NCI-H1694 treated with DMSO at 0.1 percent for 48 hours (cell line): ENCODE data around the gene SNX27.
A peak's percentile ranks its signal among the peaks of the same experiment; 100 is the strongest.
"Not testable (repeated sequence)": the region's sequence is repeated elsewhere in the genome, so short reads cannot be mapped to it uniquely, and the experiment has no call there.

Experiments
- DNase-seq: peaks from one replicate; lab custom pipeline; 2025; lab: John Stamatoyannopoulos, UW

The SNX27 gene

DNA sequence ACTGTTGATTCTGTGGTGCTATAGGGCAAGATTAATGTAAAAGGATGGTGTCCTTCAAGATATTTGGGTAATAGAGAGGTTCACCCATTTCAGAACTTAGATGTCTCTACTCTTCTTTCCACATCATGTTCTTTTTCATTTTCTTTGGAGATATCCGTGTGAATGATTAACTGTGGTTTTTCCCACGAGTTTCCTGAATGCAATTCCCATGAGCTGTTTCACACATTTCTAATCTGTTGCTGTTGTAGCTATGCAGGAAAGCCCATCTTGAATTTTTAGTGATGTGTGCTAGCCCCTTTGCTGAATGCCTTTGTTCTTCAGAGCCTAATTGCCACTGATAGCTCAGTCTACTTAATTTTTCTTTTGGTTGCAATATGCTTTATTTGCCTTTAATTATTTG is 27.6 kb downstream of the SNX27 start:
- DNase-seq, result no peak

DNA sequence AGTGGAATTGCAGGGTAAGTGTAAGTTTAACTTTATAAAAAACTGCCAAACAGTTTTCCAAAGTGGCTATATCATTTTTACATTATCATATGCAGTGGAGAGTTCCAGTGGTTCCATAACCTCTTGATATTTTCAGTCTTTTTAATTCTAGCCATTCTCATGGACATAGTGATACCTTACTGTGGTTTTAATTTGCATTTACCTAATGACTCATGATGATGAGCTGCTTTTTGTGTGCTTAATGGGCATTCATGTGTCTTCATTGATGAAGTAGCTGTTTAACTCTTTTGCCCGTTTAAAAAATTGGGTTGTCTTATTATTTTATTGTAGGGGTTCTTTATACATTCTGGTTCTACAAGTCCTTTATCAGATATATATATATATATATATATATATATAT is 29.4 kb downstream of the SNX27 start:
- no peak for DNase-seq

DNA sequence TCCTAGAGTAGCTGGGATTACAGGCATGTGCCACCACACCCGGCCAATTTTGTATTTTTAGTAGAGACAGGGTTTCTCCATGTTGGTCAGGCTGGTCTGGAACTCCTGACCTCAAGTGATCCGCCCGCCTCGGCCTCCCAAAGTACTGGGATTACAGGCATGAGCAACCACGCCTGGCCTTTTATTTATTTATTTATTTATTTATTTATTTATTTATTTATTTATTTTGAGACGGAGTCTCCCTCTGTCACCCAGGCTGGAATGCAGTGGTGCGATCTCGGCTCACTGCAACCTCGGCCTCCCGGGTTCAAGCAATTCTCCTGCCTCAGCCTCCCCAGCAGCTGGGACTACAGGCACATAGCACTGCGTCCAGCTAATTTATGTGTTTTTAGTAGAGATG is 31.2 kb downstream of the SNX27 start:
- not testable (repeated sequence) for DNase-seq

DNA sequence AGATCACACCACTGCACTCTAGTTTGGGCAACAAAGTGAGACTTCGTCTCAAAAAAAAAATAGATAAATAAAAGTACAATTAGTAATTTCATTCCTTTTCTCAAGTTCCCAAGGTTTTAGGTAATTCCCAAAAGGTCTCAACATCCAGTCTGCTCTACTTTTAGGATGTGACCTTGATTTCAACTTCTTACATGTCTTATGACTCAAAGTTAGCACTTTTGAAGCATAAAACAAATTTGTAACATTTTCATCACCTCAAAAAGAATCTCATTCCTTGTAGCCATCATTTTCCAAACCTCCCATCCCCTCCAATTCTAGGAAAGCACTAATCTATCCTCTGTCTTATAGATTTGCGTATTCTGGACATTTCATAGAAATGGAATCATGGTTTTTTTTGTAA is 32.2 kb downstream of the SNX27 start:
- no peak for DNase-seq

DNA sequence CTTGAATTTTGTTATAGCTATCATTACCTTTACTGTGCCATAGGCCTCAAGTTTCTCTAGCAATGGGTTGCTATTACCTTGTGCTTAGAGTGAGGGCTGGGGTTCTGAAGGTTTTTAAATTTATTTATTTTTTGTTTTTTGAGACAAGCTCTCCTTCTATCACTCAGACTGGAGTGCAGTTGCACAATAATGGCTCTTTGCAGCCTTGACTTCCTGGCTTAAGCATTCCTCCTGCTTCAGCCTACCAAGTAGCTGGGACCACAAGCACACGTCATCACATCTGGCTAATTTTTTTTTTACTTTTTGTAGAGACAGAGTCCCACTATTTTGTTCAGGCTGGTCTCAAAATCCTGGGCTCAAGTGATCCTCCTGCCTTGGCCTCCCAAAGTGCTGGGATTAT is 41.5 kb downstream of the SNX27 start:
- DNase-seq, result no peak

DNA sequence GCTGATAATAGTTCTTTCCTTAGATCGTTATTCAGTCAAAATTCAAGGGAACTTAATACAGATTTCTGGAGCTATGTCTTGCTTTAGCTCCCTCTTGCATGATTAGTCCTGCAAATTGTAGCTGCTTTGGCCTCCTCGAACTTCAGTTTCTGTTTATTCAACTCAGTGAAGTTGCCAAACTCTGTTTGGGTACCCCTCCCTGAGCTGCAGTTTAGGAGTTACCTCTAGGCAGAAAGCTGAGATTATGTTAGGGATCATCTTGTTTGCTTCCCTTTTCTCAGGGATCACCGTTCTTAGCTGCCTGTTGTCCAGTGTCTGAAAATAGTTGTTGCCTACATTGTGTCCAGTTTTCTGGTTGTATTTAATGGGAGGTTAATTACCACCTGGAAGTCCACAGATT is 43.5 kb downstream of the SNX27 start:
- DNase-seq, result no peak

DNA sequence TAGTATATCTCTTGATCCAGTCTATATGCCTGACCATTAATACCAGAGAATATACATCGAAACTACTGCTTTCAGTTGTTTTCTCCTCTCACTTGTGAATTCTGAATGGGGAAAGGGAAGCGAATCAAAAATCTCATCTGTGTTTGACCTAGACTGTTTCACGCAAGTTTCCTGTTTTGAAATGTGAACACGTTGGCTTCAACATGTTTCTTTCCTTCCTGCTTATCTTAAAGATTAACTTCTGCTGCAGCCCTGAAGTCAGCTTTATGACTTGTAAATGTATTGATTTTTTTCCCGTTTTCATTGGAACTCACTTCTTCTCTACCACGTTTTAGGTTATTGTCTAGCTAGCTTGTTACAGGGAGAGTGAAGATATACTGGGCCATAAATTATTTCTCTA is 49.9 kb downstream of the SNX27 start:
- DNase-seq, result no peak

DNA sequence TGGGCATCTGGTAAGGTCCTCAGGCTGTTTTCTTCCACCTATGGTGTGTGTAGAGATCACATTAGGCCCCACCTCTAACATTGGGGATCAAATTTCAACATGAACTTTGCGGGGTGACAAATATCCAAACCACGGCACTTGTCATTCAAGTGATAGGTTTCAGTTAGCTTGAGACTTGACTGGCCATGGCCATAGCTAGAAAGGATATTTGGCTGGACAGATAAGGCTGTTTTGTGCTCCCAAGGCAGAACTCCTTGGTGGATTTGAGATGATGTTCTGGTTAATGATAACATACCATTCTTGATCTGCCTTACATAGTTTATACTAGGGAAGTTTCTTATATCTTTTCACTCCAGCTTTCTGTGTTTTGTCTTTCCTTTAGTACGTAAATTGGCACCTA is 56.2 kb downstream of the SNX27 start:
- no peak for DNase-seq

DNA sequence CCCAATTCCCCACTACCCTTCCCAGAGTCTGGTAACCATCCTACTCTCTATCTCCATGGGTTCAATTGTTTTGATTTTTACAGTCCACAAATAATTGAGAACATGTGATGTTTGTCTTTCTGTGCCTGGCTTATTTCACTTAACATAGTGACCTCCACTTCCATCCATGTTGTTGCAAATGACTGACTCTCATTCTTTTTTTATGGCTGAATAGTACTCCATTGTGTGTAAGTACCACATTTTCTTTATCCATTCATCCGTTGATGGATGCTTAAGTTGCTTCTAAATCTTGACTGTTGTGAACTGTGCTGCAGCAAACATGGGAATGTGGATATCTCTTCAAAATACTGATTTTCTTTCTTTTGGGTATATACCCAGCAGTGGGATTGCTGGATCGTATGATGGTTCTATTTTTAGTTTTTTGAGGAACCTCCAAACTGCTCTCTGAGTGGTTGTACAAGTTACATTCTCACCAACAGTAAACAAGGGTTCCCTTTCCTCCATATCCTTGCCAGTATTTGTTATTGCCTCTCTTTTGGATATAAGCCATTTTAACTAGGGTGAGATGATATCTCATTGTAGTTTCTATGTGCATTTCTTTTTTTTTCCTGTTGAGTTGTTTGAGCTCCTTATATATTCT is 58.3 kb downstream of the SNX27 start:
- DNase-seq, result not testable (repeated sequence)

DNA sequence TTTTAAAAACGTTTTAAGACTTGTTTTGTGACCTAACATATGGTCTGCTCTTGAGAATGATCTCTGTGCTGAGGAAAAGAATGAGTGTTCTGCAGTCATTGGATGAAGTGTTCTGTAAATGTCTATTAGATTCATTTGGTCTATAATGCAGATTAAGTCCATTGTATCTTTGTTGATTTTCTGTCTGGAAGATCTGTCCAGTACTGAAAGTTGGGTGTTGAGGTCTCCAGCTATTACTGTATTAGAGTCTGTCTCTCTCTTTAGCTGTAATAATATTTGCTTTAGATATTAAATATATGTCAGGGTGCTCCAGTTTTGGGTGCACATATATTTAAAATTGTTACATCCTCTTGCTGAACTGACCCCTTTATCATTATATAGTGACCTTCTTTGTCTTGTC is 61.6 kb downstream of the SNX27 start:
- DNase-seq, result no peak

DNA sequence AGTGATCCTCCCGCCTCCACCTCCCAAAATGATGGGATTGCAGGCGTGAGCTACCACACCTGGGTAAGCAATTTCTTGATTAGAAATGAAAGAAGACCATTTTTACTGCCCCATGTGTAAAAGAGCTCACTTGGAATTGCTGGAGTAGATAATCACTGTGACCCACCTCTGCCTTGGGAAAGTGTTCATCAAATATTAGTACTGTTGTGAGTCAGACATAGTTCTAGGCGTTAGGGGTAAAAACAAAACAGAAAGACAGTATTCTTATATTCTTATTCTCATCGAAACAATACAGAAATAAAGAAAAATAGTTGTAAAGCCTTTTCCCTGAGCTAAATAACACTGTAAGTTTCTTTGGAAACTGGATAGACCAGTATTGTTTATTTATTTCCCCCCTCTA is 68.5 kb downstream of the SNX27 start:
- no peak for DNase-seq

DNA sequence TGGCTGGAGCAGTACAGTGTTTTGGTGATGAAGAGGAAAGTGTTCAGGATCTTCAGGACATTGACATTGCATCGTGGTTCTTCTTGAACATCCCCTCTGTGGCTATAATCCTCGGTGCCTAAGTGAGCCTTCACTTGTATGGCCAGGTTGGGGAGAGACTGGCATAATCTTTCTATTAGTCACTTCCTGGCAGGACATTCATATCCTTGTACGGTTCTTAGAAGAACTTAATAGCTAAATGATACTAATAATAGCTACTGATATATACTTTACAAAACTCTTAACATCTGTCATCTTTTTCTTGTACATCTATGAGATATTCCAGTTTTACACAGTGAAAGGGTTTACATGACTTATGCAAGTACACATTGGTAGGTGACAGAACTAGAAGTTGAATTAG is 69.0 kb downstream of the SNX27 start:
- no peak for DNase-seq

DNA sequence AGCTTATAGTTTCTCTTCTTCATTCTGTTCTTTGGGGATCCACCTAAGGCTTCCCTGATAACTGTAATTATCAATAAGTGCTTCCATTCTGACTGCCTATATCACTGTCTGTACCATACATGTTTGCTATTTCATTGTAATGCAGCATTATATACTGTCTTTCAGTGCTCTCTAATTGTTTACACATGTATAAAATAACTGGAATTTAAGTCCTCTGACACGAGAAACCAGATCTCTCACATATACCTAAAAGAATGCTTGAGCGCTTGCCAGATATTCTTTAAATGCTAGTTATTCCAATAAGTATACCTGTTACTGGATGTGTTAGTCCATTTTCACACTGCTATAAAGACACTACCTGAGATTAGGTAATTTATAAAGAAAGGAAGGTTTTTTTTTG is 70.1 kb downstream of the SNX27 start:
- DNase-seq, result no peak

DNA sequence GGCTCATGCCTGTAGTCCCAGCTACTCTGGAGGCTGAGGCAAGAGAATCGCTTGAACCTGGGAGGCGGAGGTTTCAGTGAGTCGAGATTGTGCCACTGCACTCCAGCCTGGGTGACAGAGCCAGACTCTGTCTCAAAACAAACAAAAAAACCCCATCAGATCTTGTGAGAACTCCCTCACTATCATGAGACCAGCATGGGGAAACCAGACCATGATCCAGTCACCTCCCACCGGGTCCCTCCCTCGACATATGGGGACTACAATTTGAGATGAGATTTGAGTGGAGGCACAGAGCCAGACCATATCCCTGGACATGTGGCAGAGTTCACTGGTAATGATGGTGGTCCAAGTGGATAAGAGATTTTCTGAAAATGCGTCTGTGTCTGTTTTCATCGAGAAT is 71.1 kb downstream of the SNX27 start:
- DNase-seq, result not testable (repeated sequence)

DNA sequence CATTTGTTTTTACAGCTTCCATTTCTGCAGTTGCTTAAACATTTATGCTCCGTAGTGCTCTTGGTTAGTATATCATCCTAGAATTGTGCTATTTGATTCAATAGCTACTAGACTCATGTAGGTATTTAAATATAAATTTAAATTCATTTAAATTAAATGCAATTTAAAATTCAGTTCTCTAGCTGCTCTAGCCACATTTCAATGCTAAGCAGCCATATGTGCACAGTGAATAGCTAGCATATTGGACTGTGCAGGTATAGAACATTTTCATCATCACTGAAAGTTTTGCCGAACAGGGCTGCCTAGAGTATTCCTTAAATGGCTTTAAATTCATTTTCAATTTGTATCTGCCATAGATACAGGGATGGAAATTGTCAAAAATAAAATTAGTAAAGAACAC is 72.3 kb downstream of the SNX27 start:
- DNase-seq, result no peak

DNA sequence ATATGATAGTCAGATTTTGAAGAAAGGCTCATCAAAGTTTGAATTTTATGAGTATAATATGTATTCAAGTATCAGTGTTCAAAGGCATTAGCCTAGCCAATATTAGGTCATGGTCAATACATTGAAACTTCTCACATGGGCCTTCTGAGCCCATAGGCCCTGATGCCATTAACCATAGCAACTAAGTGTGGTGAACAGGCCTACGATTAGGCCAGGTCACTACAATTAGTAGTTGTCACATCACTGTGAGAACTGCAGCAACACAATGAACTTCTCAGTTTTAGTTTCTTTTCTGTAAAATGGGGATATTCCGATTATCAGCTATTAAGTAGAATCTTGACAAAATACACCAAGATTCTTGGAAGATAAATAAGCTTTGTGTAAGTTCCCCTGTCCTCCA is 74.7 kb downstream of the SNX27 start:
- no peak for DNase-seq

DNA sequence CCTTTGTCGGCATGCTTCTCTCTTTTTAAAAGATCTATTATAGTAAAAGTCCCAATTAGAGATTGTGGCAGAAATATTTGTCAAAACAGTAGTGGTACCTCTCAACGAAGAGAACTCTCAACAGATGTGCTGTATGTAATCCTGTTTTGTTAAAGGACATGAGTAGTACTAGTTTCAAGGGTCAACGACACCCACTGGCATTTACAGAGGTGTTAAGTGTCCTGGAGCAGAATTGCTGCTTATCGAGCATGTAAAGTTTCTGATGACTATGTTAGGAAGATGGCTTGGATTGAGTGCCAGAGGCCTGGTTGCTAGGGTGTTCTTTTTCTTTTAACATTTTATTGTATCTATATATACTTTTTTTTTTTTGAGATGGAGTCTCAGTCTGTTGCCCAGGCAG is 77.6 kb downstream of the SNX27 start:
- no peak for DNase-seq

DNA sequence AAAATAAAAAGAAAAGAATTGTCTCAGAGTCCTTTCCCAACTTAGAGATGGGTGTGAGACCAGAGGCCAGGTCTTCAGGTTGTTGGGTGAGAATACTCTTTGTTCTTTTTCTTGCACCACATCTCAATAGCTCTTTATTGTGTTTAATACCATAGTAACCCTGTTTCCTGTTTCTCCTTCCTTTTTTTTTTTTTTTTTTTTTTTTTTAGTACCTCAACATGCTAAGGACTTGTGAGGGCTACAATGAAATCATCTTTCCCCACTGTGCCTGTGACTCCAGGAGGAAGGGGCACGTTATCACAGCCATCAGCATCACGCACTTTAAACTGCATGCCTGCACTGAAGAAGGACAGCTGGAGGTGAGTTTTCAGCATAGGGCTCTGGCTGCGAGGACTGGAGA is 80.4 kb downstream of the SNX27 start:
- no peak for DNase-seq

DNA sequence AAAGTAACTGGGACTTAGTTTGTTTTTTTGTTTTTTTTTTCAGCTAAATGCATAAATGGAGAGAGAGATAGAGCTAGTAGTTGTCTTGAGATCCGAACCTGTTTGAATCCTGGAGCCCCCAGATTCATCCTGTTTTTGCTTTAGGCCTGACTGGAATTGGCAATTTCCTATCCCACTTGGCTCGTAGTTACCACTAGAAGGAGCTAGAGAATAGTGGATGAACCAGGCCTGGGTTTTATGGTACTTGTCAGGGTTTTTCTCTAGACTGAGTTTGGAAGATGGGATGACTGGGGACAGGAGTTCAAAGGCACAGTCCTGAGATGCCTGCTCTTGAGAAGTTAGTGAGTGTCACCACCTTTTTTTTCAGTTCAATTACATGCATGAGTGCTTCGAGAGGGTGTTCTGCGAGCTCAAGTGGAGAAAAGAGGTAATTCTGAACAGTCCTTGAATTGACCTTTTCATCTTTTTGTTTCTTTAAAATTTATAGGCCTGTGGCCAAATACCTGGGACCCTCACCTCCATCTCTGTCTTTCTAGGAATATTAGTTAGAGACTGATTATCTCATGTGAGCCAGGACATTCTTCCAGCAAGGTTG is 81.3 kb downstream of the SNX27 start:
- DNase-seq, result peak; percentile 77

DNA sequence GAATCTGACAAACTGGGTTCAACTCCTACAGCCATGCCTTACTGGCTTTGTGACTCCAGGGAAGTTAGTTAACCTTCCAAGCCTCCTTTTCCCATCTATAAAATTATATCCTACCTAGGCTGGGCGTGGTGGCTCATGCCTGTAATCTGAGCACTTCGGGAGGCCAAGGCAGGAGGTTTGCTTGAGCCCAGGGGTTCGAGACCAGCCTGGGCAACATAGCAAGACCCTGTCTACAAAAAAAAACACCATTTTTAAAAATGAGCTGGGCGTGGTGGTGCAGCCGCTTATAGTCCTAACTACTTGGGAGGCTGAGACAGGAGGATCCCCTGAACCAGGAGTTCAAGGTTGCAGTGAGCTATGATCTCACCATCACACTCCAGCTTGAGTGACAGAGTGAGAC is 89.7 kb downstream of the SNX27 start:
- DNase-seq, result no peak

DNA sequence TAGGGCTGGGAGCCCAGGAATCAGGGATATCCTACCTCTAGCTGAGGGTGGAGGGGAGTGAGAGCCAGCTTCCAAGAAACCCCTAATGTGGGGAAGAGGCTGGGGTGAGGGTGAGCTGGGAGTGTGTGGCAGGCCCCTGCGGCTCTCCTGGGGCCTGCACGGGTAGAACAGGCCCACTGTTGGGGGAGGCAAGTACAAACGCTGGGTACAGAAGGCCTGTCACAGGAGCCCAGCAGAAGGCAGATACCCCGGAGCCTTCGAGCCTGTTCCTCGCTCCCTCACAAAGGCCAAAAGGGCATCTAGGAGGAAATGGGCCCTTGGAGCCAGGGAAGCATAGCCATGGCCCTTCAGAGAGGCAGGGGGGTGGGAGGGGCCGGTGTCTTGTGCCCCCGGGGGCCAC is 91.1 kb downstream of the SNX27 start:
- DNase-seq, result no peak

DNA sequence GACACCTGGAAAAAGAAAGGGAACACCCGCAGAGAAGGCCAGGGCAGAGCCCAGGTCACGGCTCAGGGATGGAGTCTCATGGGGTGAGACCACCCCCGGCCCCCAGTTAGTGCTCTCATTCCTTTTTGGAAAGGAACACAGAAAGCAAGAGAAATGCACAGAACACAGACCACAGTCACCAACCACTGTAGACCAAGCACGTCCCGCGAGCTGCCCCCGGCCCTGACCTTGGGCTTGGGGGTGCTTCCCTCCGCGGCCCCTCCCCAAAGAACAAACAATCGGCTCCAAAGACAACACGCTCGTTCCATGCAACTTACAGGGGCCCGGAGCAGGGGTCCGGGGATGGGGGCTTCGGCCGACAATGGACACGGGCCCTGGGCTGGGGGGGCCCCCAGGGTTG is 92.0 kb downstream of the SNX27 start:
- no peak for DNase-seq

DNA sequence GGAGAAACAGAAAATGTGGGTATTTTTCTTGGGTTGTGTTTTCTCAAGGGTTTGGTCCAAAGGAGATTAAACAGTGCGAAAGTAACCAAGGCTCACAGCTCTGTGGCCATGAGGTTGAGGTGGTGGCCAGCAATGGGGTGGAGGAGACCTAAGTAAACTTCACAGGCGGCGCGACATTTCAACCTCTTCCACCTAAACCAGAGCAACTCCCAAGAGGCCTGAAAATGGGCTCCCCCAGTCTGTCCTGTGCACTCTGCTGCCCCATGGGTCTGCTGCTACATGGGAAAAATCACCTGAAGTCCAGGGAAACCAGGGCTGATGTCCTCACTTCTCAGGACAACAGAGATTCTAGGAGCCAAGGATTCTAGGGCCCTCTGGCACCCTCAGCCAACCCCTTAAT is 92.4 kb downstream of the SNX27 start:
- no peak for DNase-seq

DNA sequence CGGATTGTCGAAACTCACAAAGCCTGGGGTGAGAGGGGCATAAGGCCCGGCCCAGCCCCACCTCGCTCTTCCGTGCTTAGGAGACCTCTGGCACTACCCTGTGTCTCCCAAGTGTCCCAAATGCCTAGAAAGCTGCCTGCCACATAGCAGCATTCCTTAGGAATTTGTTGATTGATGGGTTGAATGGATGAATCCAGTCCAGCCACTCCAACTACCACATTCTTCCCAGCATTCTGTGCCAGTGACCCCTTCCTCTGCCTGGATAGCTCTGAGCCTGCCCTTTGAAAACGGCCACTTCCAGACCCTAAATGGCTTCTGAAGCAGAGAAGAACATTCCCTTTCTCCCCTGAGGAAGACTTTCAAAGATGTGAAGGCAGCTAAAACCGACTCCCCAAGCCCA is 93.3 kb downstream of the SNX27 start:
- no peak for DNase-seq
